GM18861 (cell line): ENCODE results near the gene WWTR1.

Experiments
- ATAC-seq: cut with Tn5 transposase; IDR thresholded peaks from one replicate; pipeline ENCODE4 v1.9.1; 2021; ENCODE audit not compliant: unreplicated experiment

Gene WWTR1

DNA sequence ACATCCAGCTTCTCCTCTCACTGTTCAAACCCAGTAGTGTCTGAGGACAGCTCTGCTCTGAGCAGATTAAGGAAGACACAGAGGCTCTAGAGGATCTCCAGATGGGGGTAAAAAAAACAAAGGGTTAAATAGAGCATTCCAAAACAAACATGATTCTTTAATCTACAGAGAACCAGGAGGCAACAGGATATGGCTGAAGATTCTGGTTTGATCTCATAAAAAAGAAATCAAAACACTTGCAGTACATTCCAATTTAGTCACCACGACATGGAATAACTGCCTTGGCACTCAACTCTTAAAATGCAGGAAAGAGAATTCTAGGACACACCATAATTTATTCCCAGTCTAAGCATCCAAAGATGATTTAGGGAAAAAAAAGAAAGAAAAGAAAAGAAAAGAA is 151.3 kb downstream of the WWTR1 start:
- no peak for ATAC-seq

DNA sequence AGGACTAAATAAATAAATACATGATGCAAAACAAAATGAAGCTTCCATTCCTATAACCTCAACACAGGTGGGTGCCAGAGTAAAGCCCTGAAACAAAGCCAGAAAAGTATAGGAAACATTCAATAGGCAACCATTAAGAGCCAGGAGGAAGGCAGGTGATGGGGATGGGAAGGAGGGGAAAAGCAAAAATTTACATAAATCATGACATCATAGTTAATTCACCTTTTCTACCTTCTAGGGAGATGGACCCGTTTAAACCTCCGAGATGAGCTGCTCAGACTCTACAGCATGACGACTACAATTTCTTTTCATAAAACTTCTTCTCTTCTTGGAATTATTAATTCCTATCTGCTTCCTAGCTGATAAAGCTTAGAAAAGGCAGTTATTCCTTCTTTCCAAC is 155.4 kb downstream of the WWTR1 start:
- no peak for ATAC-seq

DNA sequence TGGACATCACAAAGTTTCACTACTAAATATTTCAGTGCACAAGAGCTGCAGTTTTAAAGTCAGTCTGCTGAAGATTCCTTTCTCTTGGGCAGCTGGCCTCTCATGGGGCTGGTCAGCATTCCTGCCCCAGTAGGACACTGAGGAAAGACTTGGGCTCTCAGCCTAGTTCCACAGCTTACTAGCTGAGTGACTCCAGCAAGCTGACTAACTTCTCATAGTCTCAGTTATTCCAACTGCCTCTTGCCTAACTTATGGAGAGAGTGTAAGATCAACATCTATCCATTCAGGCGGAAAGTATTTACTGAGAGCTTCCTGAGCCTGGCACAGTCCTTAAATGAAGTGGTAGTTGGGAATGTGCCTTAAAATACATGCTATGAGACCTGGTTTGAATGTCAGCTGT is 156.3 kb downstream of the WWTR1 start:
- no peak for ATAC-seq

DNA sequence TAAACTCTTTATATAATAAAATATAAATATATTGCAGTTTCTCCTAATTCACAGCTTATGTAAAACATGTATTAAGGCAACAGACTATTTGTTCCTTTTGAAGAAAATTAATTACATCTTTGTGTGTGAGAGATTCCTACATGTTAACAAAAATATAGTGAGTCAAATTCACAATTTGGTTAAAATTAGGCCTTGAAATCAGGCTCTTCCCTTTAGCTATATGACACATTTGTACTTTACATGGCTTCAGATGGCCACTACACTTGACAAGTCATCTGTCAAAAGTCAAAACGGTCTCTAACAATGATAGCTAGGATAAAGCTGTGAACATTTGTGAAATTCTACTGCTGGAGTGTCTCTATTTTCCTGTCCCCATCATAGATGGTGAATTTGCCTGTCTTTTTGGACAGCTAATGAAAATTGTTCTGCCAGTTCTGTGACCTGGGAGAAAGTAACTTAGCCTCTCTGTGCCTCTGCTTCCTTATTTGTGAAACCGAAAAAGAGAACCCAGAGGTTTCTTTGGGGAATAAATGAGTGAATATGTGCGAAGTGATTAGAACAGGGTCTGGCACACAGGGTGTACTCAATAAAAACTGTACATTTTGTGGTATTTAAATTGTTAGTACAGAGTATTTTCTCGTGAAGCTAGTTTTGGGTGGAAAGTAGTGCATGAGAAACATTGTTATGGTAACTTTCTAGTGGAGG is 159.7 kb downstream of the WWTR1 start:
- ATAC-seq: no peak

DNA sequence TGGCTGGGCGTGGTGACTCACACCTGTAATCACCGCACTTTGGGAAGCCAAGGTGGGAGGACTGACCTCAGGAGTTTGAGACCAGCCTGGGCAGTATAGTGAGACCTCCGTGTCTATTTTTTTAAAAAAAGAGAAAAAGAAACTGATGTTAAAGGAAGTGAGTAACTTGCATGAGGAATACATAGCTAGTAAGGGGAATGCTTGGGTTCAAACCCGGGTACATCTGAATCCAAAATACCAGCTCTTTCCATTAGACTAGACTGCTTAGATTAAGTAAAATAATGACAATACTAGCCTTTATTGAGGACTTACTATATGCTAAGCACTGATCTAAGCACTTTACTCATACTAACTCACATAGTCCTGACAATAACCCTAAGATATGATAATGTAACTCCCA is 160.9 kb downstream of the WWTR1 start:
- no peak for ATAC-seq

DNA sequence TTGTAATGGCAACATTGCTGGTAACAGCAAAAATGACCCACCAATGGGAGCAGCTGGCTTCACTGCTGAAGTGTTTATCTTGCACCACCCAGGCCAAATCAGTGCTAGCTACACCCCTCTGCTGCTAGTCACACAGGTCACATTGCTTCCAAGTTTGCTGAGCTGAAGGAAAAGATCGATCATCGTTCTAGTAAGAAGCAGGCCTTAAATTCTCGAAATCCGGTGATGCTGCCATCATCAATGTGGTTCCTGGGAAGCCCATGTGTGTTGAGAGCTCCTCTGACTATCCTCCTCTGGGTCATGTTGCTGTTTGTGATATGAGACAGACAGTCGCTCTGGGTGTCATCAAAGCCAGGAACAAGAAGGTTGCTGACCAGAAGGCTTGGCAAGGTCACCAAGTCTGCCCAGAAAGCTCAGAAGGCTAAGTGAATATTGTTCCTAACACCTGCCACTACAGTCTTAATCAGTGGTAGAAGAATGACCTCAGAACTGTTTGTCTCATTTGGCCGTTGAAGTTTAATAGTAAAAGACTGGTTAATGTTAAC is 162.2 kb downstream of the WWTR1 start:
- no peak for ATAC-seq

DNA sequence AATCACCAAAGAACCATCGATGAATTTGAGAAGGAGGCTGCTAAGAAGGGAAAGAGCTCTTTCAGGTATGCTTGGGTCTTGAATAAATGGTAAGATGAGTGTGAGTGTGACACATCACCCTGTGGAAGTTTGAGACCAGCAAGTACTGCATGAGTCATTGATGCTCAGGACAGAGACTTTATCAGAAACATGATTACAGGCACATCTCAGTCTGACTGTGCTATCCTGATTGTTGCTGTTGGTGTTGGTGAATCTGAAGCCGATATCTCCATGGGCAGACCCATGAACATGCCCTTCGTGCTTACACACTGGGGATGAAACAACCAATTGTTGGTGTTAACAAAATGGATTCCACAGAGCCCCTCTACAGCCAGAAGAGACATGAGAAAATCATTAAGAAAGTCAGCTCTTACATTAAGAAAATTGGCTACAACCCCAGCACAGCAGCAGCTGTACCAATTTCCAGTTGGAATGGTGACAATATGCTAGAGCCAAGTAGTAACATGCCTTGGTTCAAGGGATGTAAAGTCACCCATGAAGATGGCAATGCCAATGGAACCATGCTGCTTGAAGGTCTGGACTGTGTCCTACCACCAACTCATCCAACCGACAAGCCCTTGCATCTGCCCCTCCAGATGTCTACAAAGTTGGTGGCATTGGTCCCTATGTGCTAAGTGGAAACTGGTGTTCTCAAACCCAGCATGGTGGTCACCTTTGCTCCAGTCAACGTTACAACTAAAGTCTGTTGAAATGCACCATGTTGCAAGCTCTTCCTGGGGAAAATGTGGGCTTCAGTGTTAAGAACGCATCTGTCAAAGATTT is 162.9 kb downstream of the WWTR1 start:
- ATAC-seq: no peak

DNA sequence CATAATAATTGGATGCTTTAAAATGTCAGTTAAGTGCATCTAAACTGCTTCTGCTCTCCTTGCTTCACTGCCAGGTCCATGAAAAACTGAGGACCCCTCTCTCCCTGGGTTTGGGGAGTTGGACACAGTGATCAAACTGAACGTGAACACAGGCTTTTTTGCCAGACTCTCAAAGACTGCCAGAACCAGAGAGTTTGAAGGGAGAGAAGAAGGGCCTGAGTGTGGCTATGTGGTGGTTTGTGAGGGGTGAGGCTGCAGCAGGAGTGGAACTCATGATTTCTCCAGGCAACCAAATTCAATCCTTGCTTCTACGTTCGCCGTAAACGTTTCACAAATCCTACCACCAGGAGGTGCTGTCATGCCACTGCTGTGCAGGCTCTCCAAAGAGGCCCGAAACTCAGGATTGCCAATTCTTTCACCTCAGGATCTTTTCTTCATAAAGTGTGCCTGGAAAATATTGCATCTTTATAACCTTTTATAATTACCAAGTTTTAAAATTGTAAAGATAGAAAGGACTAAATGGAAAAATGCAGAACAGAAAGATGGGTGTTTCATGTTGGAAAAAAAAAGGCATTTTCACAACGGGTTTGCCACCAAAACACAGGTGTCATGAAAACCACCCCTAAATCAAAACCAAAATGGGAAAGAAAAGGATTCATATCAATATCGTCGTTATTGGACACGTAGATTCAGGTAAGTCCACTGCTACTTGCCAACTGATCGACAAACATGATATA is 163.6 kb downstream of the WWTR1 start:
- no peak for ATAC-seq

DNA sequence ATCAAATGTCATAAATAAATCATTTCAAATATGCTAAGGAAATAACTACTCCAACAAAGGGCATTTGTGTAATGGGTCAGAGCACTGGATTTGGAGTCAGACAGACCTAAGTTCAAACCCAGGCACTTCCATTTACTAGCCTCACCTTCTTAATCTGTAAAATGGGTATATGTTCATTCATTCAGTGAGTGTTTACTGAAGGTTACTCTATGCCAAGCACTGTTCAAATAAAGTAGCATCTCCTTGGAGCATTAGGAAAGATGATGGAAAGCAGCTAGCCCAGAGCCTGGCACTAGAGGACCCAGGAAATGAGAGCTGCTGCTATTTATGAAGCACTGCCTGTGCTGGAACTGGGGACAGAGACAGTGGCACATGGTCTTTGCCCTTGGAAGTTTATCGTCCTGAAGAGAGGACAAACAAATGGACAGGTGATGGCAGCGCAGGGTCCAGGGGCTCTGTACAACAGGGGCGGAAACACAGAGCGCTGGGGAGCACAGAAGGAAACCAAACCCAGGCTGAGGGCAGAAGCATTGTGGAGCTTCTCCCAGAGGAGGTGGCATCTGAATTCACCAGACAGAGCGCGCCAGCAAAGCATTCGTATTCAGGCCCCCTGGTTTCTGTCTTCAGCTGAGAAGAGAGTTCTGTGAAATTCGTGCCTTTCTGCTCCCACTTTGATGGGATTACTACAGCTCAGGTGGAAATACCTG is 164.4 kb downstream of the WWTR1 start:
- no peak for ATAC-seq

DNA sequence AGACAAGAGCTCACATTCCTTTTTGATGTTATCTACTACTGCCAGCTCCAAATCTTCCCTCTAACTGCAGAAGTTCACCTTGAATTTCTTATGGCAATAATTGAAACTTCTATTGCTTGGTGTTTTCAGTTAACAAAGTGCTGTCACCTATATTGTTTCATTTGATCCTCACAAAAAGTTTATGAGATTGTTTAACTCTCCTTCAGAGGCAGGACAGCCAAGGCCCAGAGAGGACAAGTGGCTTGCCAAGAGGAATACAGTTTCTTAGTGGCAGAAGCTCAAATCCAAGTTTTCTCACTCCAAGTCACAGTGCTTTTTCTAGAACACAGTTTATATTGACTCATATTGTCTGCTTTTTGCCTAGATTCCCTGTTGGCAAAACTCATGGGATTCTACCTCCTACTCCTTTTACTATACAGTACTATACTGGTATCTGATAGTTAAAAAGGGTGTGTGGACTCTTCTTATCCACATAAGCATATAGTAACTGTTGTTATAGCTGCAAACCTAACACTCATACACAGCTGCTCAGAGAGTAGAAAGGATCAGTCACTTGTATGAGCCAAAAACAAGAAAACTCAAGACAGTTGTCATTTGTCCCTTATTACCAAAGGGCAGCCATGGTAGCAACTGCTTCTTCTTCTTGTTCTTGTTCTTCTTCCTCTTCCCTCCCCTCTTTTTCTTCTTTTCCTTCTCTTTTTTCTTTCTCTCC is 167.4 kb downstream of the WWTR1 start:
- ATAC-seq: no peak

DNA sequence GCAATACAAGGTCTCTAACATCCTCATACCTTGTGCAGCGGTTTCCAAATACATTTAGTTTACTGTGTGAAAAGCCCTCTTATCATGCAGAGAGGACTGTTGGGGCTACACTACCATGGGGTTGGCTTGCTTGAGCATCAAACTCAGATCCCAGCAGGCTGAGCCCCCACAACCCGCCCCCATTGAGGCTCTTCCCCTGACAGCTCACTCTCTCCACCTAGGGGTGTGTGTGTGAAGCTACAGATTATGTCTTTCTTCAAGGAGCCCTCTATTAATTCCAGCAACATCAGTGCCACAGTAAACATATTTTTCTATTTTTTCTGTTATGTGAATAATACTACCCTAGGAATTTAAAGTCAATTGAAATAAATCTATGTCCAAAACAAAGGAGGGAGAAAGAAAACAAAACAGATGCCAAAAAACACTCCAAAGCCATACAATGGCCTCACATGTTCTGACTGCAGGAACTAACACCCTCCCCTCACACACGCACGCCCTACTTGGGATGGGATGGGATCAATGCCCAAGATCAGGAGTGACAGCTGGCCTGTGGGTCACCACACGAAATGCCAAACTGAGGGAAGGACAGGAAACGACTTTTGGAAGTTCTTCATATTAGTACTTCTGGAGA is 168.7 kb downstream of the WWTR1 start:
- ATAC-seq: no peak

DNA sequence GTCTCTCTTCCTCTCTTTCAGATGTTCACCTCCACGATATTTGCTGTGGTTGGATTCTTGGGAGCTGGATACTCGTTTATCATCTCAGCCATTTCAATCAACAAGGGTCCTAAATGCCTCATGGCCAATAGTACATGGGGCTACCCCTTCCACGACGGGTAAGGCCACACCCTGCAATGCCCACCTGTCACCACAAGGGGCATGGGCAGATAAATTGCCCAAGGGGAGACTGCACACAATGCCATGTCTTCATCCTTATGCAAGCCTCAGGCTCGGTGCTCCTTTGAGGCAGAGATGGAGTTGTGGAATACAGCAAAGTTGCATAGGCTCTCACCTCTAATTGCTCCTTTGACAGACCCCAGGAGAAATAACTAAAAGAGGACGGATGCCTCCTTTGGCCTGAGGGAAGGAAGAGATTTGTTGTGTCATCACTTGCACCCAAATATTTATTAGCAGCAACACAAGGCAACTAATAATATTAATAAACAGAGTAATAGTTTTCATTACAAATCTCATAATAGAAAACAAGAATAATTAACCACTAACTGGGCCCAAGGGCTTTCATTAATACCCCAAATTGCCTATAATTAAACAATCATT is 170.1 kb downstream of the WWTR1 start:
- peak; percentile 68 for ATAC-seq

DNA sequence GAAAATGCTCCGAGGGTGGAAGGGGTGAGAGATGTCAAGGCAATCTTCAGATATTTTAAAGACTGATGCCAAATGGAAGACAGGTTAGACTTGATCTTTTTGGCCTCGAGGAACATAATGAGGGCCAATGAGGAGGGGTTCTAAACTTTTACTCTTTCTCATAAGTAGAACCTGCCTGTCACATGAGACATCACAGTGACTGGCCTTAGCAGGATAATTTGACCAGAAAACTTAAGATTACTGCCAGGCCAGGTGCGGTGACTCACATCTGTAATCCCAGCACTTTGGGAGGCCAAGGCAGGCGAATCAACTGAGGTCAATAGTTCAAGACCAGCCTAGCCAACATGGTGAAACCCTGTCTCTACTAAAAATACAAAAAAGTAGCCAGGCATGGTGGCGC is 171.1 kb downstream of the WWTR1 start:
- ATAC-seq: no peak

DNA sequence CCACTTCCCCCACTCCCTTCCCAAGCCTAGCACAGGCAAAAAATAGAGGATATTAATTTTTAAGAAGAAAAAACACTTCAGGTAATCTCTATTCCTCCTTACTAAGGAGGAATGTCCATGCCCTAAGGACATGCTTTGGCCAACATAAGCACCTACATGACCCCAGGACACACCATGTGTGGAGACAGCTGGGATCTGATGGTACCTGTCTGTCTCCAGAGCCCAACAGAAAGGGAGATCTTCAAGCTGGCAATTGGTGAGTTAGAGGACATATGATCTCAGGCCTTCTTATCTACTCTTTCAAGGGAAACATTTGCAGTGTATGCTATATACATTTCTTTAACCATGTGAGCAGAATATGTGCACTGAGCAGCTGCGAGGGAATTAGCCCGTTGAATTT is 176.3 kb downstream of the WWTR1 start:
- ATAC-seq: no peak

DNA sequence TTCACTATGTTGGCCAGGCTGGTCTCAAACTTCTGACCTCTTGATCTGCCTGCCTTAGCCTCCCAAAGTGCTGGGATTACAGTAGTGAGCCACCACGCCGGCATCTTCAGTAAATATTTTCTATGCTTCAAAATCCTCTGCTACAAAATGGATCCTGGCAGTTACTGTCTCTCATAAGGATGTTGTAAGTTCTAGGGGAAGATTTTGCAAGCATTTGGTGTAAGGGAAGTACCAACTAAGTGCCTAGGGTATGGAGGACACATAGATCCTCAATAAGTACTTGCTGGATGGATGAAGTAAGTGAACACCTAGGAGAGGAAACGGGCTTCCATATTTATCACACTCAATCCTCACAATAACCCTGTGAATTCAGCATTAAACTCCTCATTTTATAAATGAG is 176.8 kb downstream of the WWTR1 start:
- no peak for ATAC-seq

DNA sequence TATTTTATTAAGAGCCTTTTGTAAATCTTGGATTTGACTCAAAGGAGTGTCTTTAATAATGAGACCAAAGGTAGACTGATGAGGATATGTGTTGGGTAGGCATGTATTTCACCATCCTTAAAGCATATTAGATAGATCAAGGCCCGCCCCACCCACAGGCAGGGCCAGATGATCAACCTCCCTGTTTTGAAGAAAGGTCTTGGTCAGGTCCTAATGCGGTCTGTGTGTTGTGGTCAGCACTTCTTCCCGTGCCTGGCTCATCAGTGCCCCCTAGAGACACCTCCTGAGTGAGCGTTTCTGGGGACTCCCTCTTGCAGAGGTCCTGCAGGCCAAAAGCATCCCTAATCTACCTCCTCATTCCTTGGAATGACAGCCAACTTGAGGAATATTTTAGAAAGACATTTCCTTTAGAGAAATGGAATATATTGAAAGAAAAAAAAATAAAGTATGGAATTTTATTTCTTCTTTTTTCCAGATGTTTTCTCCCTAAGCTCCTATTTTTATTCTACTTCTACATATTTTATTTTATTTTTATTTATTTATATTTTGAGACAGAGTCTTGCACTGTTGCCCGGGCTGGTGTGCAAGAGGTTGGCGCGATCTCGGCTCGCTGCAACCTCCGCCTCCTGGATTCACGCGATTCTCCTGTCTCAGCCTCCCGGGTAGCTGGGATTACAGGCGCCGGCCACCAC is 177.4 kb downstream of the WWTR1 start:
- peak; percentile 92 for ATAC-seq

DNA sequence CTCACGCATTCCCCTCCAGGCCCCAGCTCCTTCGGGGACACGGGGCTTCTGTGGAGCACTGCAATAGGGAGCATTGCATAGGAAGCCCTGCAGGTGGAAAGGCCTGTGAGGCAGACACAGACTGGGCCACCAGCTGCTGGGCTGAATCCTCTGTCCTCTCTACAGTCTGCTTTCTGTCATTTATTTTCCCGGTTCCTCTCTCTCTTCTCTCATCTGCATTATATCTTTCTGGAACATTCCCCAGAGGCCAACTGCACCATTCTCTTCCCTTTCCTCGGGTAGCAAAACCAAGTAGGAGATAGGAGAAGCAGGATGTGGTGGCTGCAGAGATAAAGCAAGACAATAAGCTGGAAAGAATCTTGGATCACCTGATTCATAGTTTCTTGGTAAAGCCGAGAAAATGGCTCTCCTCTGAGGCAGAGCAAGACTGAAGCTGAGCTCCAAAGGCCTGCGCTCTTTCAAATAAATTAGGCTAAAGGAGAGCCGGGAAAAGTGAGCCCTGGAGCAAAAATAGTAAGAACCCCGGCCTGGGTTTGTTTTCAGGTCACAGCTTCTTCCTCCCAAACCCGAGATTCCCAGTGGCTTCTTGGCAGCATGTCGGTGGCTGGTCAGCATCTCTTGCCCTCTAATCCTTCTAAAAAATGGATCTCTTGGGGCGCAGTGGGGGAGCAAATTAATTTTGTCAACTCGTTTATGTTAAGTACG is 178.1 kb downstream of the WWTR1 start:
- ATAC-seq: no peak

DNA sequence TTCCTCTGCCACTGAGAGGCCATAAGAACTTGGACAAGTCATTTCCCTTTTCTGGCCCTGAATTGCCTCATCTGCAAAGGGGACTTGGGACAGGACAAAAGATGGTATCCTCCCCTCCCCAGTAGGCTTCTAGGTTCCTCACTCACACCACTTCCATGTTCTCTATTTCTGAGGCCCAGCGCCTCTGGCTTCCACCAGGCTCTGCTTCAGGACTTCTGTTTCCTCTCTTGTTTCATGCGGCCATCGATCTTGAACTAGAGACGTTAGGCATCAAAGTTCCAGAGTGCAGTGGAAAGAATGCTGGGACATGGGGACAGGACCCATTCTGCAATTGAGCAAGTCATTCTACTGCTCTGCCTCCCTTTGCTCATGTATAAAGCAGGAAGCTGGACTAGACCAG is 181.6 kb downstream of the WWTR1 start:
- no peak for ATAC-seq
